Mesenchymal stem cell (in vitro differentiated cells and primary cell): ENCODE data around the gene UPF2.
A peak's percentile ranks its signal among the peaks of the same experiment; 100 is the strongest.

Source experiments
- DNase-seq: peaks from one replicate; pipeline ENCODE4 v3.0.0-alpha.2; 2013
- H2AFZ ChIP-seq: one replicate; pipeline ENCODE4 v1.6.1; 2013; ENCODE audit warnings: low read depth, mild to moderate bottlenecking, control low read depth, inconsistent platforms, low read length, moderate library complexity
- H2AK5ac ChIP-seq: 2 replicates; pipeline ENCODE4 v1.6.1; 2013; ENCODE audit warnings: low read length, moderate library complexity, mild to moderate bottlenecking, inconsistent platforms; ENCODE audit not compliant: severe bottlenecking
- H2BK120ac ChIP-seq: one replicate; pipeline ENCODE4 v1.6.1; 2013; ENCODE audit warnings: low read depth, mild to moderate bottlenecking, inconsistent platforms, low read length, moderate library complexity
- H2BK12ac ChIP-seq, 2 experiments: one replicate each; pipeline ENCODE4 v1.6.1; 2013; ENCODE audit warnings: inconsistent platforms in 2 of 2, low read length in 2 of 2, mild to moderate bottlenecking in 2 of 2, moderate library complexity in 2 of 2, control low read depth in 1 of 2
- H2BK15ac ChIP-seq: one replicate; pipeline ENCODE4 v1.6.1; 2013; ENCODE audit warnings: mild to moderate bottlenecking, low read depth, inconsistent platforms; ENCODE audit not compliant: poor library complexity, severe bottlenecking
- H2BK5ac ChIP-seq: 2 replicates; pipeline ENCODE4 v1.6.1; 2013; ENCODE audit warnings: low read depth, mild to moderate bottlenecking, low read length, control low read depth, inconsistent platforms; ENCODE audit not compliant: poor library complexity, severe bottlenecking
- H3K14ac ChIP-seq, 2 experiments: one replicate each; pipeline ENCODE4 v1.6.1; 2013; ENCODE audit warnings: inconsistent platforms in 2 of 2, low read length in 2 of 2, control low read depth in 1 of 2, mild to moderate bottlenecking in 1 of 2, moderate library complexity in 1 of 2
- H3K18ac ChIP-seq, 2 experiments: one replicate each; pipeline ENCODE4 v1.6.1; 2013; ENCODE audit warnings: inconsistent platforms in 2 of 2, low read length in 2 of 2, control low read depth in 1 of 2, low read depth in 1 of 2, mild to moderate bottlenecking in 1 of 2
- H3K23ac ChIP-seq, 2 experiments: one replicate each; pipeline ENCODE4 v1.6.1; 2013; ENCODE audit warnings: inconsistent platforms in 2 of 2, low read length in 2 of 2, mild to moderate bottlenecking in 2 of 2, moderate library complexity in 2 of 2, control low read depth in 1 of 2
- H3K27ac ChIP-seq: 2 replicates; pipeline ENCODE4 v1.5.1; 2013; ENCODE audit warnings: mild to moderate bottlenecking, moderate library complexity, low read length, control low read depth, inconsistent platforms; ENCODE audit not compliant: poor library complexity, severe bottlenecking
- H3K27me3 ChIP-seq, 2 experiments: 2 replicates each; pipeline versions ENCODE4 v1.6.1 to v1.7.0; 2013; ENCODE audit warnings: low read length in 2 of 2, mild to moderate bottlenecking in 2 of 2, moderate library complexity in 2 of 2, control low read depth in 1 of 2, inconsistent platforms in 1 of 2; ENCODE audit not compliant: control insufficient read depth in 1 of 2, insufficient read depth in 1 of 2
- H3K36me3 ChIP-seq, 2 experiments: 2 replicates each; pipeline versions ENCODE4 v1.6.1 to v1.7.0; 2013; ENCODE audit warnings: low read length in 2 of 2, control low read depth in 1 of 2, inconsistent platforms in 1 of 2, low read depth in 1 of 2, mild to moderate bottlenecking in 1 of 2; ENCODE audit not compliant: insufficient read depth in 2 of 2, control insufficient read depth in 1 of 2
- H3K4ac ChIP-seq, 2 experiments: one replicate each; pipeline ENCODE4 v1.6.1; 2013; ENCODE audit warnings: inconsistent platforms in 2 of 2, low read length in 2 of 2, mild to moderate bottlenecking in 2 of 2, moderate library complexity in 2 of 2, control low read depth in 1 of 2, low read depth in 1 of 2
- H3K4me1 ChIP-seq: 2 replicates; pipeline ENCODE4 v1.6.1; 2013; ENCODE audit warnings: low read depth, low read length, control low read depth; ENCODE audit not compliant: control insufficient read depth, insufficient read depth
- H3K4me2 ChIP-seq: 2 replicates; pipeline ENCODE4 v1.6.1; 2013; ENCODE audit warnings: low read length, mild to moderate bottlenecking, inconsistent platforms; ENCODE audit not compliant: poor library complexity, severe bottlenecking
- H3K4me3 ChIP-seq, 2 experiments: 2 replicates each; pipeline versions ENCODE4 v1.5.1 to v1.7.0; 2013; ENCODE audit warnings: low read length in 2 of 2, mild to moderate bottlenecking in 2 of 2, control low read depth in 1 of 2, low read depth in 1 of 2; ENCODE audit not compliant: insufficient read depth in 1 of 2
- H3K79me1 ChIP-seq: replicated peaks from 2 replicates; pipeline ENCODE4 v1.6.1; 2013; ENCODE audit warnings: mild to moderate bottlenecking, control low read depth, low read length, inconsistent platforms; ENCODE audit not compliant: poor library complexity, severe bottlenecking
- H3K9ac ChIP-seq: 2 replicates; pipeline ENCODE4 v1.7.0; 2013; ENCODE audit warnings: mild to moderate bottlenecking, low read length, moderate library complexity
- H3K9me3 ChIP-seq: 2 replicates; pipeline ENCODE4 v1.7.0; 2013; ENCODE audit warnings: mild to moderate bottlenecking, low read length; ENCODE audit not compliant: control insufficient read depth
- H4K8ac ChIP-seq: one replicate; pipeline ENCODE4 v1.6.1; 2013; ENCODE audit warnings: inconsistent platforms, mild to moderate bottlenecking, low read length, moderate library complexity
- H4K91ac ChIP-seq: one replicate; pipeline ENCODE4 v1.6.1; 2013; ENCODE audit warnings: mild to moderate bottlenecking, low read length, inconsistent platforms
- WGBS: methylation state at CpG from one replicate; pipeline ENCODE4 v1.1.7; 2013; ENCODE audit warnings: mixed read lengths; 5-methylcytosine and 5-hydroxymethylcytosine counted together

The UPF2 gene

DNA sequence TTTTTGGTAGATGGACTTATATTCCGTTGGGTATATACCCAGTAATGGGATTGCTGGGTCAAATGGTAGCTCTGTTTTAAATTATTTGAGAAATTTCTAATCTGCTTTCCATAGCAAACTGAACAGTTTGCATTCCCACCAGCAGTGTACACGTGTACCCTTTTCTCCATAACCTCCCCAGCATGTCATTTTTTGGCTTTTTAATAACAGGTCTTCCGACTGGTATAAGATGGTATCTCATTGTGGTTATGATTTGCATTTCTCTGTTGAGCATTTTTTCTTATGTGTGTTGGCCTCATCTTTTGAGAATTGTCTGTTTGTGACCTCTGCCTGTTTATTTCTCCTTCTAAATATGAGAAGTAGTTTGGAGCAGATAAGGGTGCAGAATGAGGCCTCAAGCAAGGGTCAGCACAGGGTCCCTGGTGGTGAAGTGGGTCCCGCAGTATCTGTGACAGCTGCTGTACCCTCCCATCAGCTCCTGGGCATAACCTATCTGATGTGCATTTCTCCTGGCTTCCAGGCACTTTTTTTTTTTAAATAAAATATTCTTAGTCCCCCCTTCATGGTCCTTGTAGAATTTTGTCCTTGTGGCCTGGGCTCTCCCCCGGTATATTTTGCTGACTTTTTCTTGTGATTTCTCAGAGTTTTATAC is 145.9 kb downstream of the UPF2 start:
- 96% methylated on average over 5 of the region's 5 CpGs for WGBS
- Histone ChIP-seq H2BK12ac (no peak overlapping the region), H3K14ac (no peak overlapping the region), H3K23ac (no peak overlapping the region), H3K27me3 (peaks cover 0 to 6% of the 10 kb centered on the region in 2 experiments), H3K4me2 (no peak overlapping the region), H2BK5ac (no peak overlapping the region), H3K18ac (no peak overlapping the region), H2AK5ac (no peak overlapping the region), H3K9me3 (no peaks in the 10 kb centered on the region), H3K4ac (no peak overlapping the region), H3K36me3 (no peaks in the 10 kb centered on the region), H2BK15ac (no peak overlapping the region), H3K4me3 (no peak overlapping the region), H3K9ac (no peak overlapping the region), H3K27ac (no peak overlapping the region), H4K8ac (no peak overlapping the region), H4K91ac (no peak overlapping the region), H3K79me1 (no peaks in the 10 kb centered on the region), H2BK120ac (no peak overlapping the region), H3K4me1 (peaks cover 25% of the 10 kb centered on the region), H2AFZ (no peak overlapping the region)
- no peak for DNase-seq

DNA sequence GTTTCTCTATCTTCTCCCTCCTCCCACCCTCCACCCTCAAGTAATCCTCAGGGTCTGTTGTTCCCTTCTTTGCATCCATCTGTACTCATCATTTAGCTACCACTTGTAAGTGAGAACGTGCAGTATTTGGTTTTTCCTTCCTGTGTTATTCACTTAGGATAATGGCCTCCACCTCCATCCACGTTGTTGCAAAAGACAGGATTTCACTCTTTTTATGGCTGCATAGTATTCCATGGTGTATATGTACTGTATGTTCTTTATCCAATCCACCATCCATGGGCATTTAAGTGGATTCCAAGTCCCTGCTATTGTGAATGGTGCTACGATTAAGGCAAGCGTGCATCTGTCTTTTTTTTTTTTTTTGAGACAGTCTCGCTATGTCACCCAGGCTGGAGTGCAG is 147.0 kb downstream of the UPF2 start:
- Histone ChIP-seq H3K4me1 (peaks cover 21% of the 10 kb centered on the region), H3K79me1 (no peaks in the 10 kb centered on the region), H3K9ac (no peak overlapping the region), H2BK15ac (no peak overlapping the region), H3K9me3 (no peaks in the 10 kb centered on the region), H2BK5ac (no peak overlapping the region), H4K91ac (no peak overlapping the region), H3K4ac (no peak overlapping the region), H2BK120ac (no peak overlapping the region), H2BK12ac (no peak overlapping the region), H3K27me3 (no peaks in the 10 kb centered on the region), H3K27ac (no peak overlapping the region), H3K18ac (no peak overlapping the region), H3K4me2 (no peak overlapping the region), H4K8ac (no peak overlapping the region), H3K14ac (no peak overlapping the region), H3K4me3 (no peak overlapping the region), H3K23ac (no peak overlapping the region), H3K36me3 (no peaks in the 10 kb centered on the region), H2AK5ac (no peak overlapping the region), H2AFZ (no peak overlapping the region)
- 99% methylated on average over 5 of the region's 5 CpGs for WGBS
- DNase-seq = no peak

DNA sequence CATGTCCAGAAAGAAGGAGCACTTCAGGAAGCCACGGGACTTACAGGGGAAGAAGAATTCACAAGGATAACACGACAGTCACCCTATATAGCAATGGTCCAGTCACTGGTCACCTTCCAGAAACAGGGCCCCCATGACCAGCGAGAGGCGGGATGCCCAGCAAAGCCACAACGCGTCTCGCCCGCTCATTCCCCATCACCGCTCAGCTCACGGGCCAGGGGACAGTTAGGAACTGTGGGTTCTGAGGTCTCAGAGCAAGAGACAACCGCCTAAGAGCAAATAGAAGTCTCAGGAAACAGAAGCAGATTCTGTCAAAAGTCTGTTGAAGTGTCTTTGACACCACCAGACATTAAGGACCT is 147.5 kb downstream of the UPF2 start:
- Histone ChIP-seq H3K4me2 (no peak overlapping the region), H3K27ac (no peak overlapping the region), H2BK5ac (no peak overlapping the region), H3K9me3 (no peaks in the 10 kb centered on the region), H2BK15ac (no peak overlapping the region), H2AFZ (no peak overlapping the region), H4K91ac (no peak overlapping the region), H3K27me3 (no peaks in the 10 kb centered on the region), H3K18ac (no peak overlapping the region), H4K8ac (no peak overlapping the region), H3K4me1 (peaks cover 19% of the 10 kb centered on the region), H3K79me1 (no peaks in the 10 kb centered on the region), H2BK12ac (no peak overlapping the region), H2BK120ac (no peak overlapping the region), H3K14ac (no peak overlapping the region), H3K9ac (no peak overlapping the region), H3K23ac (no peak overlapping the region), H2AK5ac (no peak overlapping the region), H3K36me3 (no peaks in the 10 kb centered on the region), H3K4me3 (no peak overlapping the region), H3K4ac (no peak overlapping the region)
- 96% methylated on average over 11 of the region's 11 CpGs for WGBS
- DNase-seq = no peak

DNA sequence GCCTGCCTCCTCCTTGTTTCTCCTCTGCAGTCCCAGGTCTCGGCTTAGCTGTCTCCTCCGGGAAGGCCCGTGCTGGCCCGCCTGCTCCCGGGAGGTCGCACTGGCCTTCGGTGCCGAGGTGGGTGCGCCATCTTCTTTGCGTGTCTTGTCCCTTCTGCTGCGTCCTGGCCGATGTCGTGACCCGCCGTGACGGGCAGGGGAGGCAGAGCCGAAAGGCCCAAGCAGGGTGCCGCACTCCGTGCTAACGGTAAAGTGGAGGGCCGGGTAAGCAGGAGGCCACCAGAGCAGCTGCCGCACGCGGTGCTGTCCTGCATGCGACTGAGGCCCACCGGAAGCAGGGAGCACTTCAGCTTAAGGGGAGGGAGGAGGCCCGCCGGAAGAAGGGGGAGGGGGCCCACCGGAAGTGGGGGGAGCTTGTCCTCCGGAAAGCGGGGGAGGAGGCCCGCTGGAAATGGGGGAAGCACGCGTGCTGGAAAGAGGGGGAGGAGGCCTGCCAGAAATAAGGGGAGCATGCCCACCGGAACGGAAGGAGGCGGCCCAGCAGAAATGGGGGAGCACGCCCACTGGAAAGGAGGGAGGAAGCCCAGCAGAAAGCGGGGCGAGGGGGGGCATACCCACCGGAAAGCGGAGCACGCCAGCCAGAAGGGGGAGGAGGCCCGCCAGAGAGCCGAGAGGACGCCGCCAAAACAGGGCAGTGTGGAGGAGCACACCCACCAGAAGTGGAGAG is 148.1 kb downstream of the UPF2 start:
- H3K9ac ChIP-seq = no peak overlapping the region
- H3K27ac ChIP-seq = no peak overlapping the region
- H4K91ac ChIP-seq = peak overlapping the region; percentile 28
- no peaks in the 10 kb centered on the region for H3K36me3 ChIP-seq
- DNase-seq = no peak
- no peak overlapping the region for H3K18ac ChIP-seq
- no peaks in the 10 kb centered on the region for H3K79me1 ChIP-seq
- H3K4me1 ChIP-seq = peaks cover 19% of the 10 kb centered on the region
- H3K4me2 ChIP-seq = no peak overlapping the region
- no peak overlapping the region for H3K4me3 ChIP-seq
- WGBS = 95% methylated on average over 47 of the region's 47 CpGs
- H2BK12ac ChIP-seq = no peak overlapping the region
- no peaks in the 10 kb centered on the region for H3K9me3 ChIP-seq
- no peak overlapping the region for H2BK5ac ChIP-seq
- H3K23ac ChIP-seq = no peak overlapping the region
- H3K14ac ChIP-seq = peak overlapping the region in 1 of 2 experiments; percentile 77
- no peak overlapping the region for H2AFZ ChIP-seq
- no peak overlapping the region for H2BK120ac ChIP-seq
- no peak overlapping the region for H2AK5ac ChIP-seq
- no peak overlapping the region for H3K4ac ChIP-seq
- no peak overlapping the region for H2BK15ac ChIP-seq
- no peaks in the 10 kb centered on the region for H3K27me3 ChIP-seq
- H4K8ac ChIP-seq = no peak overlapping the region
